Measurements from ENCODE around the gene DNAH2. TPM values are rescaled to one million over a fixed set of nuclear protein-coding genes. Genes with fewer than 3 reads are reported as not detected.
A peak's percentile ranks its signal among the peaks of the same experiment; 100 is the strongest.

The DNAH2 gene
- total and polyA plus RNA-seq, 2 of the 13 experiments (the other 11 are each of a cell fraction or from before 2014, with no cell fraction given), result not detected

DNA sequence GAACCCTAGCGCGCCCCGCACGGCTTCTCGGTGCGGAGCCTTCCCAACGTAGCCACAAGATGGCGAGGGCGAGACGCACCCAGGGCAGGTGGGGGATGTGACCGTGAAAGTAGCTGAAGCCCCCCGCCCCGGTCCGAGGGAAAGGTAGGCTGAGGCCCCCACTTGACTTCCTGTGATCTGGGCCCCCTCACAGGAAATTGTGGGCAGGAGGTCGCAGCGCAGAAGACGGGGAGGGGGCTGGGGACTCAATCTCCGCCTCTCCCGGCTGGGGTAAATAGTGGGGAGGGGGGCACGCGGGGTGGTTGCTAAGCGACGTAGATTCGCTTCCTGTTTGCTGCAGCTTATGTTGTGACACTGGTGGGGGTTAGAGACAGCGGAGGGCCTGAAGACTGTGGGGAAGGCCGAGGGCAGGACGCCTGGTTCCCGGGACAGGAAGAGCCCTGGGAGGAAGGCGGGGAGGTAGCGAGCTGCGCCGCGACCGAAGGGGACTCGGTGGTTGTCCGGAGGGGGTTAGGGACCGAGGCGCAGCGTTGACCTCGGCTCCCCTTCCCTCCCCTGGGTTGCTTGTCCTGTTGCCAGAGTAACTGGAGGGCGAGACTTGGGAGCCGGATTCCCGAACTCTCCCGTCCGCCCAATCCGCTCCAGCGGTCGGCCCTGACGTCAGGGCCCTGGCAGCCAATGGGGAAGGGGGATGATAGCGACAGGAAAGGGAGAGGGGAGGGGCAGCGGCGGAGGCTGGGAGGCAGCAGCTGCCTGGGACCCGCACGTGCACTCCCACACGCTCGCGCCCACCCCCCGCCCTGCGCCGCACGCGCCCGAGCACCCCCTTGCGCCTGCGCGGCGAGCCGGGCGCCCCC, 117.6 kb downstream of the DNAH2 start (continued):
- TF ChIP-seq ZBTB3 (CRISPR knock-in tag; IDR thresholded peaks at IDR 0.05; ENCODE audit: borderline replicate concordance, low read depth) (no peak), ZMYM2 (CRISPR knock-in tag; IDR thresholded peaks at IDR 0.05) (no peak), MTF1 (CRISPR knock-in tag; IDR thresholded peaks at IDR 0.05) (no peak), CREB1 (IDR thresholded peaks at IDR 0.05) (peak; percentile 88), CREB1 (CRISPR knock-in tag; IDR thresholded peaks at IDR 0.05) (peak; percentile 90), ZFP90 (CRISPR knock-in tag; IDR thresholded peaks at IDR 0.05; ENCODE audit: borderline replicate concordance) (no peak), GTF3A (CRISPR knock-in tag; conservative IDR thresholded peaks at IDR 0.05) (no peak), RAD51 (IDR thresholded peaks at IDR 0.05; ENCODE audit: borderline replicate concordance) (no peak), SALL1 (CRISPR knock-in tag; IDR thresholded peaks at IDR 0.05) (no peak; the same call in 1 of the 2 replicates), KDM1A (CRISPR knock-in tag; IDR thresholded peaks at IDR 0.05) (no peak), MBNL3 (CRISPR knock-in tag; conservative IDR thresholded peaks at IDR 0.05) (no peak), ATF7-NPFF (CRISPR knock-in tag; IDR thresholded peaks at IDR 0.05; ENCODE audit: low read depth) (no peak), RBFOX2 (IDR thresholded peaks at IDR 0.05; ENCODE audit: low read depth, low read length) (no peak), ZNF83 (CRISPR knock-in tag; IDR thresholded peaks at IDR 0.05; ENCODE audit: borderline replicate concordance) (no peak; the same call in 1 of the 2 replicates)
- TF ChIP-seq, protein P1, sequence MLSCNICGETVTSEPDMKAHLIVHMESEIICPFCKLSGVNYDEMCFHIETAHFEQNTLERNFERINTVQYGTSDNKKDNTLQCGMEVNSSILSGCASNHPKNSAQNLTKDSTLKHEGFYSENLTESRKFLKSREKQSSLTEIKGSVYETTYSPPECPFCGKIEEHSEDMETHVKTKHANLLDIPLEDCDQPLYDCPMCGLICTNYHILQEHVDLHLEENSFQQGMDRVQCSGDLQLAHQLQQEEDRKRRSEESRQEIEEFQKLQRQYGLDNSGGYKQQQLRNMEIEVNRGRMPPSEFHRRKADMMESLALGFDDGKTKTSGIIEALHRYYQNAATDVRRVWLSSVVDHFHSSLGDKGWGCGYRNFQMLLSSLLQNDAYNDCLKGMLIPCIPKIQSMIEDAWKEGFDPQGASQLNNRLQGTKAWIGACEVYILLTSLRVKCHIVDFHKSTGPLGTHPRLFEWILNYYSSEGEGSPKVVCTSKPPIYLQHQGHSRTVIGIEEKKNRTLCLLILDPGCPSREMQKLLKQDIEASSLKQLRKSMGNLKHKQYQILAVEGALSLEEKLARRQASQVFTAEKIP (CRISPR knock-in tag; IDR thresholded peaks at IDR 0.05; ENCODE audit: borderline replicate concordance), result no peak
- TF ChIP-seq, protein P2, sequence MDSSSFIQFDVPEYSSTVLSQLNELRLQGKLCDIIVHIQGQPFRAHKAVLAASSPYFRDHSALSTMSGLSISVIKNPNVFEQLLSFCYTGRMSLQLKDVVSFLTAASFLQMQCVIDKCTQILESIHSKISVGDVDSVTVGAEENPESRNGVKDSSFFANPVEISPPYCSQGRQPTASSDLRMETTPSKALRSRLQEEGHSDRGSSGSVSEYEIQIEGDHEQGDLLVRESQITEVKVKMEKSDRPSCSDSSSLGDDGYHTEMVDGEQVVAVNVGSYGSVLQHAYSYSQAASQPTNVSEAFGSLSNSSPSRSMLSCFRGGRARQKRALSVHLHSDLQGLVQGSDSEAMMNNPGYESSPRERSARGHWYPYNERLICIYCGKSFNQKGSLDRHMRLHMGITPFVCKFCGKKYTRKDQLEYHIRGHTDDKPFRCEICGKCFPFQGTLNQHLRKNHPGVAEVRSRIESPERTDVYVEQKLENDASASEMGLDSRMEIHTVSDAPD (CRISPR knock-in tag; IDR thresholded peaks at IDR 0.05), result no peak
- TF ChIP-seq, protein P3, sequence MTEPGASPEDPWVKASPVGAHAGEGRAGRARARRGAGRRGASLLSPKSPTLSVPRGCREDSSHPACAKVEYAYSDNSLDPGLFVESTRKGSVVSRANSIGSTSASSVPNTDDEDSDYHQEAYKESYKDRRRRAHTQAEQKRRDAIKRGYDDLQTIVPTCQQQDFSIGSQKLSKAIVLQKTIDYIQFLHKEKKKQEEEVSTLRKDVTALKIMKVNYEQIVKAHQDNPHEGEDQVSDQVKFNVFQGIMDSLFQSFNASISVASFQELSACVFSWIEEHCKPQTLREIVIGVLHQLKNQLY (CRISPR knock-in tag; IDR thresholded peaks at IDR 0.05), result no peak
- TF ChIP-seq, protein P4, sequence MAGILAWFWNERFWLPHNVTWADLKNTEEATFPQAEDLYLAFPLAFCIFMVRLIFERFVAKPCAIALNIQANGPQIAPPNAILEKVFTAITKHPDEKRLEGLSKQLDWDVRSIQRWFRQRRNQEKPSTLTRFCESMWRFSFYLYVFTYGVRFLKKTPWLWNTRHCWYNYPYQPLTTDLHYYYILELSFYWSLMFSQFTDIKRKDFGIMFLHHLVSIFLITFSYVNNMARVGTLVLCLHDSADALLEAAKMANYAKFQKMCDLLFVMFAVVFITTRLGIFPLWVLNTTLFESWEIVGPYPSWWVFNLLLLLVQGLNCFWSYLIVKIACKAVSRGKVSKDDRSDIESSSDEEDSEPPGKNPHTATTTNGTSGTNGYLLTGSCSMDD (CRISPR knock-in tag; IDR thresholded peaks at IDR 0.05), result no peak
- TF ChIP-seq, protein P5, sequence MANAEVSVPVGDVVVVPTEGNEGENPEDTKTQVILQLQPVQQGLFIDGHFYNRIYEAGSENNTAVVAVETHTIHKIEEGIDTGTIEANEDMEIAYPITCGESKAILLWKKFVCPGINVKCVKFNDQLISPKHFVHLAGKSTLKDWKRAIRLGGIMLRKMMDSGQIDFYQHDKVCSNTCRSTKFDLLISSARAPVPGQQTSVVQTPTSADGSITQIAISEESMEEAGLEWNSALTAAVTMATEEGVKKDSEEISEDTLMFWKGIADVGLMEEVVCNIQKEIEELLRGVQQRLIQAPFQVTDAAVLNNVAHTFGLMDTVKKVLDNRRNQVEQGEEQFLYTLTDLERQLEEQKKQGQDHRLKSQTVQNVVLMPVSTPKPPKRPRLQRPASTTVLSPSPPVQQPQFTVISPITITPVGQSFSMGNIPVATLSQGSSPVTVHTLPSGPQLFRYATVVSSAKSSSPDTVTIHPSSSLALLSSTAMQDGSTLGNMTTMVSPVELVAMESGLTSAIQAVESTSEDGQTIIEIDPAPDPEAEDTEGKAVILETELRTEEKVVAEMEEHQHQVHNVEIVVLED (CRISPR knock-in tag; IDR thresholded peaks at IDR 0.05; ENCODE audit: borderline replicate concordance), result no peak
- TF ChIP-seq, protein P6, sequence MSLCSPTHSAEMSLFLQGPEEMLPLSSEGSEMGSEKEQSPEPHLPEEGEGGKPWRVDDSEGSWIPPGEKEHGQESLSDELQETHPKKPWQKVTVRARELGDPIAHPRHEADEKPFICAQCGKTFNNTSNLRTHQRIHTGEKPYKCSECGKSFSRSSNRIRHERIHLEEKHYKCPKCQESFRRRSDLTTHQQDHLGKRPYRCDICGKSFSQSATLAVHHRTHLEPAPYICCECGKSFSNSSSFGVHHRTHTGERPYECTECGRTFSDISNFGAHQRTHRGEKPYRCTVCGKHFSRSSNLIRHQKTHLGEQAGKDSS (CRISPR knock-in tag; IDR thresholded peaks at IDR 0.05; ENCODE audit: borderline replicate concordance, low read depth), result peak; percentile 71; the same call in 1 of the 2 replicates
